NCI-H2029 treated with DMSO at 0.1 percent for 48 hours (cell line): ENCODE data around the gene ANGPTL4.

Experiments used
- DNase-seq: peaks from one replicate; lab custom pipeline; 2025; lab: John Stamatoyannopoulos, UW

Gene ANGPTL4

GRCh38 chr19:8413629-8413995 is 49.7 kb downstream of the ANGPTL4 start:
- DNase-seq, result no peak

GRCh38 chr19:8416796-8417195 is 52.8 kb downstream of the ANGPTL4 start:
- DNase-seq, result no peak

- no peak for DNase-seq
Observed at GRCh38 chr19:8421484-8422461, 57.8 kb downstream of the ANGPTL4 start.

- DNase-seq, result no peak
Observed at GRCh38 chr19:8423817-8424223, 59.9 kb downstream of the ANGPTL4 start.
